SJCRH30 (cell line): Measurements from ENCODE around the gene MAP3K15. TPM values are rescaled to one million over a fixed set of nuclear protein-coding genes. Genes with fewer than 3 reads are reported as not detected.
A peak's percentile ranks its signal among the peaks of the same experiment; 100 is the strongest.

Source experiments
- DNase-seq, 2 experiments: peaks; one replicate each; pipeline ENCODE4 v3.0.0-alpha.2; 2015 to 2020
- H3K27ac ChIP-seq: fragments of 250-450 bp; sonication (Bioruptor Pico); 2 replicates; pipeline ENCODE4 v1.5.1; 2020; ENCODE audit warnings: mild to moderate bottlenecking, moderate library complexity
- H3K27me3 ChIP-seq: fragments of 250-450 bp; sonication (Bioruptor Pico); 2 replicates; pipeline ENCODE4 v1.5.1; 2020; ENCODE audit warnings: mild to moderate bottlenecking, moderate library complexity
- H3K36me3 ChIP-seq: fragments of 250-450 bp; sonication (Bioruptor Pico); 2 replicates; pipeline ENCODE4 v1.5.1; 2020; ENCODE audit warnings: mild to moderate bottlenecking, moderate library complexity
- H3K4me1 ChIP-seq: fragments of 250-450 bp; sonication (Bioruptor Pico); 2 replicates; pipeline ENCODE4 v1.5.1; 2020; ENCODE audit warnings: mild to moderate bottlenecking, moderate library complexity
- H3K4me3 ChIP-seq: fragments of 250-450 bp; sonication (Bioruptor Pico); 2 replicates; pipeline ENCODE4 v1.5.1; 2020; ENCODE audit warnings: mild to moderate bottlenecking, moderate library complexity
- H3K9me3 ChIP-seq: fragments of 250-450 bp; sonication (Bioruptor Pico); replicated peaks from 2 replicates; pipeline ENCODE4 v1.5.1; 2020; ENCODE audit warnings: mild to moderate bottlenecking, moderate library complexity
- total RNA-seq: library from RNA; depleted of rRNA; stranded (reverse); fragments of >200 nt; shearing (Covaris generic); gene quantifications from 2 replicates; pipeline ENCODE4 v1.2.3, GENCODE V29; 2014

Gene MAP3K15
- total RNA-seq, 1 experiment from 2014 or later = 0.51 TPM

DNA sequence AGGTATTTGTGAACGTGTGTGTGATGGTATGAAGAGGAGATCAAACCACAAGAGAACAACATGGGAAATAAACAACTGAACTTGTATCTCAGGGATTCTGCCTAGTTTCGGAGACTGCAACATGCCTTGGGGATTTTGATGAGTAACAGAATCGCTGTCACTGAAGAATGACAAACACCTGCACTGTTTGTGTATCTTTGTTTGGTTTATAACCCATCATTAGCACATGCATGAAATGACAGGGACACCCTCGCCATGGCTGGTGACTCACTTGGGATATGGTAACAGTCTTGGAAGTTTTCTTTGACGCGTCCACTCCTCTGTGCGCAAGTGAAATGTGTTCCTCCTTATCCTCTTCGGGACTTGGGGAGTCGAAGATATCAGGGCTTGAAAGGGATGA, 30.3 kb upstream of the MAP3K15 start:
- DNase-seq = no peak
- Histone ChIP-seq H3K27ac (no peak overlapping the region), H3K9me3 (no peaks in the 10 kb centered on the region), H3K4me1 (no peaks in the 10 kb centered on the region), H3K36me3 (peaks cover 25% of the 10 kb centered on the region), H3K4me3 (no peak overlapping the region), H3K27me3 (no peaks in the 10 kb centered on the region)

DNA sequence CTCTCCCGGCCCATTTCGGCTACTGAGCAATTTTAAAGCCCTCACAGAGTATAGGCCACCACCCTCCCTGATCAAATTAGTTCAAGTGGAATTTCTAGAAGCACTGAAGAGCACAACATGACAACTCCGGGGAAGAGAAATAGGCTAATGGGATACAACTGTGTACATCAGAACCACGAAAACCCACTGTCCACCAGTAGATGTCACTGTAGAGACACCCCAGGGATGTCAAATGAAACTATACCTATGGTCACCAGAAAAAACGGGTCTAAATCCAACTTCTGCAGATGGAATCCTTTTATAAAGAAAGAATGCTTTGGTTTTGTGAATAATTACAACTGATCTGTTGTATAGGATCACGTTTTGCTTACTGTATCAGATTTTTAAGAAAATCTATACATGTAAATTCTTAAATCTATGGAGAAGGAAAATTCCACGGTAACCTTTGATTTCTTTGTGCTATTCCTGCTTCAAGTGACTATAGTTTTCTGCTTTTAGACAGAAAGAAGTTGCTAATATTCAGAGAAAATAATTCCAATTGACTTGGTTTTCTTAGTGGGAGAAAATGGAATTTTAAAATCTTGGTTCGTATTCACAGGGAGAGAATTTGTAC, 29.5 kb upstream of the MAP3K15 start:
- H3K27ac ChIP-seq = no peak overlapping the region
- no peaks in the 10 kb centered on the region for H3K4me1 ChIP-seq
- no peaks in the 10 kb centered on the region for H3K9me3 ChIP-seq
- H3K4me3 ChIP-seq = no peak overlapping the region
- peaks cover 23% of the 10 kb centered on the region for H3K36me3 ChIP-seq
- no peaks in the 10 kb centered on the region for H3K27me3 ChIP-seq
- peak; percentile 60 to 79 for DNase-seq

- Histone ChIP-seq H3K4me1 (no peaks in the 10 kb centered on the region), H3K9me3 (no peaks in the 10 kb centered on the region), H3K27ac (no peak overlapping the region), H3K36me3 (peaks cover 17% of the 10 kb centered on the region), H3K4me3 (no peak overlapping the region), H3K27me3 (no peaks in the 10 kb centered on the region)
- DNase-seq = no peak
Measured at GRCh38 chrX:19543951-19544381, 28.7 kb upstream of the MAP3K15 start.

DNA sequence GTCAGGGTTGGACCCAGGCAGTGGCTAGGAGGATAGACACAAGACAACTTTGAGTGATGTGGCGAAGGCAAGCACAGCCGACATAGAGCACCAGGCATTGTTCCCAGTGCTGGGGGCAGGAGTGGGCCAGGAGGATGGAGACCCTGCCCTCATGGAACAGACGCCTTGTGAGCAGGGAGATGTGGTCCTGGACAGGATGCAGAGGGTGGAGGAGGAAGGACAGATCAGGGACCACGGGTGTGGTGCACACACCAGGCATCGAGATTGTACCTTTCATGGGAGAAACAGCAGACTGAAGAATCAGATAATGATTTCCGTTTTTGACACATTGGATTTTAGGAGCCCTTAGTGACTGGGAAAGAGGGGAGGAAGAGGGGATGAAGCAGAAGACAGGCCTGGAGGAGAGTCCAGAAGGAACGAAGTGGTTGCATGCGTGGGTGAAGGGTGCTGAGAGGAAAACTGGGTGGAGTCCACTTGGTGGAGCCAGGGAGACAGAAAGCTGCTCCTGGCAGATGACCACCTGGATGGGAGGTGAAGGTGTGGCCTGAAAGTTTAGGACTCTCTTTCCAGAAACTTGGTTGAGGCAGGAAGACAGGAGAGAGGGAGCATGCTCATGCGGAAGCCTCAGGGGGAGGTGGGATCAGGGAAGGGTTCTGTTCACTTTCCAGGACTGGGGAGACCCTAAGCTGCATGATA, 27.9 kb upstream of the MAP3K15 start:
- no peak overlapping the region for H3K4me3 ChIP-seq
- no peak overlapping the region for H3K27ac ChIP-seq
- H3K4me1 ChIP-seq = no peaks in the 10 kb centered on the region
- no peak for DNase-seq
- H3K36me3 ChIP-seq = peaks cover 13% of the 10 kb centered on the region
- no peaks in the 10 kb centered on the region for H3K9me3 ChIP-seq
- H3K27me3 ChIP-seq = no peaks in the 10 kb centered on the region

GRCh38 chrX:19541931-19542330, 26.6 kb upstream of the MAP3K15 start:
- no peak for DNase-seq
- no peak overlapping the region for H3K4me3 ChIP-seq
- no peaks in the 10 kb centered on the region for H3K4me1 ChIP-seq
- peaks cover 4% of the 10 kb centered on the region for H3K36me3 ChIP-seq
- no peaks in the 10 kb centered on the region for H3K9me3 ChIP-seq
- no peaks in the 10 kb centered on the region for H3K27me3 ChIP-seq
- no peak overlapping the region for H3K27ac ChIP-seq

- H3K9me3 ChIP-seq = no peaks in the 10 kb centered on the region
- no peak for DNase-seq
- no peaks in the 10 kb centered on the region for H3K27me3 ChIP-seq
- H3K36me3 ChIP-seq = peaks cover 4% of the 10 kb centered on the region
- H3K4me1 ChIP-seq = no peaks in the 10 kb centered on the region
- H3K4me3 ChIP-seq = no peak overlapping the region
- no peak overlapping the region for H3K27ac ChIP-seq
Measured at GRCh38 chrX:19541196-19541595, 25.9 kb upstream of the MAP3K15 start.

GRCh38 chrX:19540076-19540475, 24.8 kb upstream of the MAP3K15 start:
- H3K9me3 ChIP-seq = no peaks in the 10 kb centered on the region
- no peaks in the 10 kb centered on the region for H3K27me3 ChIP-seq
- peaks cover 5% of the 10 kb centered on the region for H3K36me3 ChIP-seq
- no peak overlapping the region for H3K4me3 ChIP-seq
- DNase-seq = no peak
- no peaks in the 10 kb centered on the region; the same call in 1 of the 2 replicates for H3K4me1 ChIP-seq
- no peak overlapping the region for H3K27ac ChIP-seq

GRCh38 chrX:19539665-19540064, 24.4 kb upstream of the MAP3K15 start:
- Histone ChIP-seq H3K27me3 (no peaks in the 10 kb centered on the region), H3K27ac (no peak overlapping the region), H3K4me3 (no peak overlapping the region), H3K9me3 (no peaks in the 10 kb centered on the region), H3K36me3 (peaks cover 3% of the 10 kb centered on the region), H3K4me1 (no peaks in the 10 kb centered on the region; the same call in 1 of the 2 replicates)
- no peak for DNase-seq

- DNase-seq = peak; percentile 36 to 62
- H3K9me3 ChIP-seq = no peaks in the 10 kb centered on the region
- no peaks in the 10 kb centered on the region for H3K27me3 ChIP-seq
- peaks cover 3% of the 10 kb centered on the region; the same call in 1 of the 2 replicates for H3K4me1 ChIP-seq
- H3K27ac ChIP-seq = no peak overlapping the region
- no peak overlapping the region for H3K4me3 ChIP-seq
- H3K36me3 ChIP-seq = peaks cover 3% of the 10 kb centered on the region
Measured at GRCh38 chrX:19535476-19535875, 20.2 kb upstream of the MAP3K15 start.

DNA sequence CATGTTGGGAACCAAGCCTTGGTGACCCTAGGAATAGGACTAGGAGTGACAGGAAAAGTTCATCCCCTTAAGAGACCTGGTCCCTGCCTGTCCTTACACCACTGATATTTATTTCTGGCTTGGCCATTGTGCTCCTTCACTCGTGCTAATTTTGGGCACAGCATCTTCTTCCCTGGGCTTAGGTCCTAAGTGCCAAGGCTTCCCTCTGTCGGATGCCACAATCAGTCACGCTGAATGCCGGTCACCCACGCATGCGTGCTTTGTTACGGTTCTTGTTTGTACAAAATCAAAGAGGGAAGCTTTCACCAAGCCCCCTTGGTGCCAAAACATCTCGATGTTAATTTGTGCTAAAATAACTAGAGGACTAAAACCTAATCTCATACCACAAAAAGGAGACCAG, 17.4 kb upstream of the MAP3K15 start:
- Histone ChIP-seq H3K36me3 (peaks cover 3% of the 10 kb centered on the region), H3K4me1 (peaks cover 3% of the 10 kb centered on the region; the same call in 1 of the 2 replicates), H3K9me3 (no peaks in the 10 kb centered on the region), H3K4me3 (no peak overlapping the region), H3K27me3 (no peaks in the 10 kb centered on the region), H3K27ac (peak overlapping the region; percentile 59)
- DNase-seq = peak; percentile 54 to 64

- H3K4me1 ChIP-seq = no peaks in the 10 kb centered on the region
- H3K27me3 ChIP-seq = no peaks in the 10 kb centered on the region
- no peak overlapping the region for H3K27ac ChIP-seq
- no peaks in the 10 kb centered on the region for H3K36me3 ChIP-seq
- H3K9me3 ChIP-seq = no peaks in the 10 kb centered on the region
- DNase-seq = no peak
- no peak overlapping the region for H3K4me3 ChIP-seq
Measured at GRCh38 chrX:19517965-19518364, 2.7 kb upstream of the MAP3K15 start.

GRCh38 chrX:19515615-19516105, 352 bp upstream of the MAP3K15 start:
- no peaks in the 10 kb centered on the region for H3K4me1 ChIP-seq
- H3K36me3 ChIP-seq = no peaks in the 10 kb centered on the region
- no peak overlapping the region for H3K27ac ChIP-seq
- H3K4me3 ChIP-seq = peak overlapping the region; percentile 53
- H3K27me3 ChIP-seq = no peaks in the 10 kb centered on the region
- DNase-seq = peak in 1 of 2 experiments; percentile 12
- no peaks in the 10 kb centered on the region for H3K9me3 ChIP-seq

- DNase-seq = peak; percentile 49 to 56
- H3K27ac ChIP-seq = no peak overlapping the region
- H3K9me3 ChIP-seq = no peaks in the 10 kb centered on the region
- H3K36me3 ChIP-seq = no peaks in the 10 kb centered on the region
- peak overlapping the region; percentile 9; the same call in 1 of the 2 replicates for H3K4me3 ChIP-seq
- no peaks in the 10 kb centered on the region for H3K27me3 ChIP-seq
- H3K4me1 ChIP-seq = no peaks in the 10 kb centered on the region
Measured at GRCh38 chrX:19513383-19513782, 1.9 kb downstream of the MAP3K15 start.

DNA sequence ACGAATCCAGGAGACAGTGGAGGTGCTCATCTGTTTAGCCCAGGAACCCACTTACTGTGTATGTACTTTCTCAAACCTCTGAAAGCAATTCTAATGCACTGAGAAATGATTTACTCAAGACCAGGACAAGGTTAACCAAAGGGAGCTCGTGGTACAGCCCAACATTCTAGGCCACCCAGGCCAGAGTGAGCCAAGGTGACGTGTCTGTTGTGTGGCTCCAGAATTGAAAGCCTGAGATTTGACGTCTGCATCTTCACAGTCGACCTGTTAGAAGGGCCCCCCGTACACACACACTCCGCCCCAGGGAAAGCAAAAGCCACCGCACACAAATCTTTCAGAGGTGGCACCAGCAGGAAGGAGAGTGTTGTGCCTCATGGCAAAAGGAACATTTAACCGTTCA, 2.3 kb downstream of the MAP3K15 start:
- DNase-seq = no peak
- no peaks in the 10 kb centered on the region for H3K27me3 ChIP-seq
- no peaks in the 10 kb centered on the region for H3K9me3 ChIP-seq
- no peak overlapping the region for H3K27ac ChIP-seq
- no peaks in the 10 kb centered on the region for H3K4me1 ChIP-seq
- H3K4me3 ChIP-seq = no peak overlapping the region
- no peaks in the 10 kb centered on the region for H3K36me3 ChIP-seq

DNA sequence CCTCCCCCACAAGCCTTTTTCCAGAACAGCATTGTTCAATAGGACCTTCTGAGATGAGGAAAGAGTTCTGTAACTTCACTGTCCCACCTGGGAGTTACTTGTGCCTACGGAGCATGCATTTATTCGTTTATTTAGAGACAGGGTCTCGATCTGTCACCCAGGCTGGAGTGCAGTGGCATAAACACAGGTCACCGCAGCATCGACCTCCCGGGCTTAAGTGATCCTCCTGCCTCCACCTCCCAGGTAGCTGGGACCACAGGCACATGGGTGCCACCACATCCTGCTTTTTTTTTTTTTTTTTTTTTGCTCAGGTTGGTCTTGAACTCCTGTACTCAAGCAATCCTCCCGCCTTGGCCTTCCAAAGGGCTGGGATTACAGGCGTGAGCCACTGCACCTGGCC, 2.9 kb downstream of the MAP3K15 start:
- no peaks in the 10 kb centered on the region for H3K36me3 ChIP-seq
- DNase-seq = no peak
- no peaks in the 10 kb centered on the region for H3K9me3 ChIP-seq
- H3K4me3 ChIP-seq = no peak overlapping the region
- no peak overlapping the region for H3K27ac ChIP-seq
- no peaks in the 10 kb centered on the region for H3K4me1 ChIP-seq
- H3K27me3 ChIP-seq = no peaks in the 10 kb centered on the region
